AG09319 (cell line): ENCODE data around the gene CDK5.
A peak's percentile ranks its signal among the peaks of the same experiment; 100 is the strongest.

ENCODE experiments used
- DNase-seq: peaks from one replicate; pipeline ENCODE4 v3.0.0-alpha.2; 2010; ENCODE audit warnings: low read depth; ENCODE audit errors: extremely low read depth
- CTCF ChIP-seq: IDR thresholded peaks from 2 replicates; pipeline ENCODE4 v1.5.1; 2011; ENCODE audit warnings: low read depth, mild to moderate bottlenecking, inconsistent platforms, low read length, moderate library complexity

Gene CDK5

GRCh38 chr7:151017370-151017952 lies 40.2 kb downstream of the CDK5 start:
- TF ChIP-seq CTCF: no peak
- DNase-seq: no peak

- DNase-seq: no peak
- no peak for TF ChIP-seq CTCF
These were observed 40.8 kb downstream of the CDK5 start for GRCh38 chr7:151016942-151017341.

DNA sequence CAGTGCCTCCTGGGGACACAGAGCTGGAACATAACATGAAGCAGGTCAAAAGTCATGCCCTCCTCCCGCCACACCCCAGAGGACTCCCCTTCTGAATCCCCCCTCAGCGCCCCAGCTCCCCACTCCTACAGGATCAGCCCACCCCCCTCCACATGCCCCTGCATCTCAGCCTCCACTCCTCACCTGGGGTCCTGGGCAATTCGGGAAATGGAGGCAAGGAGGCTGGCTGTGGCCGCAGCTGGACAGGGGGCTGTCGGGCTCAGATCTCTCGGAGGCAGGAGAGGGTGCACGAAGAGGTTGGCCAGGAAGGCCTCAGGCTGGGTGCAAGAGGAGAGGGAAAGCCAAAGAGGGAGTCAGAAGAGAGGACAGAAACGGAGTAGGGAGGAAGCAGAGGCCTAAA lies 41.2 kb downstream of the CDK5 start:
- no peak for TF ChIP-seq CTCF
- DNase-seq: no peak

DNA sequence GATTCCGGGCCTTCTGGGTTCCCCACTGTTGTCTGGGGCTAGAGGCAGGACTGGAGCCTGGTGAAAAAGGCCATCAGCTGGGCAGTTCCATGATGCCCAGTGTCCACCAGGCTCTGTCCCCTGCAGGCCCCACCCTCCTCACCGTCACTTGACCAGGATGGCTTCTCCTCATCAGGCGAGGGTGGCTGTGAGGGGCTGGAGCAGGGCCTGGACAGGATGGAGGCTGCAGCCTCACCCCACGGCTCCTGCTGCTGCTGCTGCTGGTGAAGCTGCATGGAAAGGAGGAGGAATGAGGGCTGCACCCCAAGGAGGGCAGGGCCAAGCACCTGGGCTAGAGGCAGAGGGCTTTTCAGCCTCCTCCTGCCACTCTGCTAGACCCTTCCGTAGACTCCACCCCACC lies 41.7 kb downstream of the CDK5 start:
- no peak for DNase-seq
- TF ChIP-seq CTCF: no peak

DNA sequence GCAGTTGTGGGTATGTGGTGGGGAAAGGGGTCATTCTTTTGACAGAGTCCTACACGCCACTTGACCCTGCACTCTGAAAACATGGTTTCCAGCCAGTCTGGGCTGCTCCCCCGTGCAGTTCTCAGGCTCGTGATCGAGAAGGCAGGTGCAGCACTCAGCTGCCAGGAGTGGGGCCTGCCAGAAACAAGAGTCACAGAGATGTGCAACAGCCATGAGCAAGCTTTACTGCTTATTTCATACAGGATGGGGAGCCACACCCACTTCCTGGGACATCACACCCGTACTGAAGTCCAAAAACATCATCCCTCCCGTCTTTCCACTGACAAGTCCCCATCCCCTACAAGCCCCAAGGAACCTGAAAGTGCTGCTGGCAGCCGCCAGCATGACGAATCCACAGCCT lies 42.7 kb downstream of the CDK5 start:
- no peak for DNase-seq
- TF ChIP-seq CTCF: no peak

DNA sequence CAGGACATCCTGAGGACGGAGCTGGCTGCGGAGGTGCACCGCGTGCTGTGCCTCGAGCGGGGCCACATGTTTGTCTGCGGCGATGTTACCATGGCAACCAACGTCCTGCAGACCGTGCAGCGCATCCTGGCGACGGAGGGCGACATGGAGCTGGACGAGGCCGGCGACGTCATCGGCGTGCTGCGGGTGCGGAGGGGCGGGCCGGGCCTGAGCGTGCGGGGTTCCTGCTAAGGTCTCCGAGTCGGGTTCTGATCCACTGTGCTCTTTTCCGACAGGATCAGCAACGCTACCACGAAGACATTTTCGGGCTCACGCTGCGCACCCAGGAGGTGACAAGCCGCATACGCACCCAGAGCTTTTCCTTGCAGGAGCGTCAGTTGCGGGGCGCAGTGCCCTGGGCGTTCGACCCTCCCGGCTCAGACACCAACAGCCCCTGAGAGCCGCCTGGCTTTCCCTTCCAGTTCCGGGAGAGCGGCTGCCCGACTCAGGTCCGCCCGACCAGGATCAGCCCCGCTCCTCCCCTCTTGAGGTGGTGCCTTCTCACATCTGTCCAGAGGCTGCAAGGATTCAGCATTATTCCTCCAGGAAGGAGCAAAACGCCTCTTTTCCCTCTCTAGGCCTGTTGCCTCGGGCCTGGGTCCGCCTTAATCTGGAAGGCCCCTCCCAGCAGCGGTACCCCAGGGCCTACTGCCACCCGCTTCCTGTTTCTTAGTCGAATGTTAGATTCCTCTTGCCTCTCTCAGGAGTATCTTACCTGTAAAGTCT lies 43.8 kb downstream of the CDK5 start:
- TF ChIP-seq CTCF: no peak; the same call in none of the 2 replicates
- peak; percentile 42 for DNase-seq

DNA sequence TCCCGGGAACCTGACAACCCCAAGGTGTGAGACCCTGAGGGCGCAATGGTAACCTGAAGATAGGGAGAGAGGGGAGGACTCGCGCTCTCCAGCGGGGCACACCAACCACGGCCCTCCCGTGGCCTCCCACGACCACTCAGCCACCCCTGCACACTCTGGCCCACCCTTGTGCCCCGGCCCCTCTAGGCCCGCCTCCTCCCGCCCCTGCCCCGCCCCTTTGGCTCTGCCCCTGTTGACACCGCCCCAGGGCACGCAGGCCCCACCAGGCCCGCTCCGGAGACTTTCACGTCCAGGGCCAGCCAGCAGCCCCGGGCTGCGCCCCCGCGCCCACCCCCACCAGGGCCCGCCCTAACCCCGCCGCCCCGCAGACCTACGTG lies 44.4 kb downstream of the CDK5 start:
- no peak for TF ChIP-seq CTCF
- DNase-seq: no peak
